NCI-H128 (cell line): Measurements from ENCODE around the gene NEURL4.
A peak's percentile ranks its signal among the peaks of the same experiment; 100 is the strongest.
"Not testable (repeated sequence)": the region's sequence is repeated elsewhere in the genome, so short reads cannot be mapped to it uniquely, and the experiment has no call there.

Experiments used
- DNase-seq: peaks from one replicate; lab custom pipeline; 2025; ENCODE audit not compliant: unreplicated experiment; lab: John Stamatoyannopoulos, UW

Gene NEURL4

GRCh38 chr17:7347630-7348477 lies 18.7 kb upstream of the NEURL4 start:
- DNase-seq = no peak

GRCh38 chr17:7346761-7347614 lies 17.9 kb upstream of the NEURL4 start:
- DNase-seq = no peak

- no peak for DNase-seq
These were observed 14.1 kb upstream of the NEURL4 start for GRCh38 chr17:7343250-7343649.

DNA sequence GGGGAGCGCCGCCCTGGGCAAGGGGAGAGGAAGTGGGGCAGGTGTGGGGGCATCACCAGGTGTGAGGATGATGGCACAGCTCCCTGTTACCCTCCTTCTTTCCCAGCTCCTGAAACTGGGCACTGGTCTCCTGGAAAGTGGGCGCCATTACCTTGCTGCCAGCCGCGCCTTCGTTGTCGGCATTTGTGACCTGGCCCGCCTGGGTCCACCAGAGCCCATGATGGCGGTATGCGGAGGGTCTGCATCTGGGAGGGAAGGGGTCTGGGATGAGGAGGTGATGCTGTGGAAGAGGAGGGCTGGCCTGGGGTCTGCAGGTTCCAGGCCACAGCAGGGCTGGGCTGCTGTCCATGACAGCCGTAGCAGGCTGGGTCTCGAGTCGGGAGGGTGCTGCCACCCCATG lies 12.7 kb upstream of the NEURL4 start:
- DNase-seq = no peak

- DNase-seq = no peak
These were observed 11.0 kb upstream of the NEURL4 start for GRCh38 chr17:7340179-7340578.

- not testable (repeated sequence) for DNase-seq
These were observed 8.5 kb upstream of the NEURL4 start for GRCh38 chr17:7337600-7337999.

DNA sequence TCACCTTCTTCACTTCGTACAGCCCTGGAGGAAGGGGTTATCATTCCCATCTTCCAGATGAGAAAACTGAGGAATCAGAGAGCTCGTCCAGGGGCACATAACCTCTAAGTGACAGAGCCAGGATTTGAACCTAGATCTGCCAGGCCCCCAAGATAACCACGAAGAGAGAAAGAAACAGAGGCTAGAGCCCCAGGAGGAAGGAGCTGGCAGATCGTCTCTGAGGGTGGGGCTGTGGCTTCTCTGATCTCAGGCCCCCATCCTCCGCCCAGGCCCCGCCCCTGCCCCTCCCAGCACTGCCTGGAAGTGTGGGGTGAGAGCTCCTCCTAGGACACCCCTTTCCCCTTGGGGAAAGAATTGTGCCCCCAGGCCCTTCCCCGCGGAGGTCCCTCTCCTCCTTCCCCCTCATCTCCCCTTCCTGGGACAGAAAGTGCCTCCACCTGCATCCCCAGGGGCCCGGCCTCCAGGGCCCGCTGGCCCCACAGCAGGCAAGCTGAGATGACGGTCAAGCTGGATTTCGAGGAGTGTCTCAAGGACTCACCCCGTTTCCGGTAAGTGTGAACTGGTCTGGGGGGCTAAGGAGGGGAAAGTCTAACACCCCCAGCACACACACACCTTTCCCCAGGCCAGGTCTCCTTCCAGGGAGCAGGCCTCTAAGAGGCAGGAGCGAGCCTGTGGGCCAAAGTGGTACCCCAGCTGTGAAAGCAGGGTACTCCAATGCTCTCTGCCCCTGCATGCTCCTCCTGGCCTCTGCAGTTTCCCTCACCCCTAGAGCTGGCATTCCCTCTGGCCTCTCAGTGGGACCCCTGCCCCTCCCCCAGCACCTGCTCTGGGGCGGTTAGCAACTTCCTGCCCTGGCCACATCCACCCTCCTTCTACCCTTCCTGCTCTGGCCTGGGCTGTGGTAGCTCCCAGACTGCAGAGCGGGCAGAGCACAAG lies 7.4 kb upstream of the NEURL4 start, which contains the start of gene ACAP1:
TSS of gene ACAP1 (plus strand) at position 290 of the 936 bp plus-strand sequence. CDS start at position 496, 206 bp downstream.
- DNase-seq = no peak

DNA sequence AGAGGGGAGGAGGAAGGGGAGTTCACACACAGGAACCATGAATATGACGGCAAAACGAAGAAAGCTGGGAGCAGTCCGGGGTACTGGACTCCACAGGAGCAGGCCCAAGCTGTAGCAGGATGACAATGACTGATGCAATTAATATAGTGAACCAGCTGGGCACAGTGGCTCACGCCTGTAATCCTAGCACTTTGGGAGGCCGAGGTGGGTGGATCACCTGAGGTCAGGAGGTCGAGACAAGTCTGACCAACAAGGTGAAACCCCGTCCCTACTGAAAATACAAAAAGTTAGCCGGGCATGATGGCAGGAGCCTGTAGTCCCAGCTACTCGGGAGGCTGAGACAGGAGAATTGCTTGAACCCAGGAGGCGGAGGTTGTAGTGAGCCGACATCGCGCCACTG lies 6.6 kb upstream of the NEURL4 start:
- DNase-seq = not testable (repeated sequence)

DNA sequence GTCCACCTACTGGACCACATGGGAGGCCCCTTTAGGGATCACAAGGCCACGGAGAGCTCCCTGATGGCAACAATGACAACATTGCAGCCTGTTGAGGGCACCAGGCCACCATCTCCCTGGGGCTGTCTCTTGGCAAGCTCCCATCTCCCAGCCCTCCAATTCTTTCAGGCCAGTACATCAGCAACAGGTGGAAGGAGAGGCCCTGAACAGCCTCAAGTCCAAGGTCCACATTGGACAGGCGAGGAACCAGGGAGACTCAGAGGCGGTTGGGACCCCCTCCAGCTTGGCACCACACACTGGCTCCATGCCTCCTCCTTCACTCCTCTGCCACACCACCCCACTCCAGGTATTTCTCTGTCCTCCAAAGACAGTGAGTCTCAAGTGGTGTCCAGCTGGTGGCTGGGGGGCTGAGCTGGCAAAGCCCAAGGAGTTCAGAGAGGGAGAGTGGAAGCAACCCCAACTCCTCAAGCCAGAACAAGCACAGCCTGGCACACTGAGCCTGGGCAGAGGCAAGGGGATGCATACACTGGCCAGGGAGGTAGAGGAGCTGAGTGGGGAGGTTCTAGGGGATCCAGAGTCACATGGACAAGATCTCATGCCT lies 5.9 kb upstream of the NEURL4 start:
- no peak for DNase-seq

DNA sequence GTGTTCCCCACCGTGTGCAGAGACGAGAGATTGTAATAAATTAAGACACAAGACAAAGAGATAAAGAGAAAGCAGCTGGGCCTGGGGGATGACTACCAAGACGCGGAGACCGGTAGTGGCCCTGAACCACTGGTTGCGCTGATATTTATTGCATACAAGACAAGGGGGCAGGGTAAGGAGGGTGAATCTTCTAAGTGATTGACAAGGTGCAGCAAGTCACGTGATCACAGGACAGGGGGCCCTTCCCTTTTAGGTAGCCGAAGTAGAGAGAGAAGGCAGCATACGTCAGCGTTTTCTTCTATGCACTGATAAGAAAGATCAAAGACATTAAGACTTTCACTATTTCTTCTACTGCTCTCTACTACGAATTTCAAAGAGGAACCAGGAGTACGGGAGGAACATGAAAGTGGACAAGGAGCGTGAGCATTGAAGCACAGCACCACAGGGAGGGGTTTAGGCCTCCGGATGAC lies 3.5 kb upstream of the NEURL4 start:
- DNase-seq = not testable (repeated sequence)

DNA sequence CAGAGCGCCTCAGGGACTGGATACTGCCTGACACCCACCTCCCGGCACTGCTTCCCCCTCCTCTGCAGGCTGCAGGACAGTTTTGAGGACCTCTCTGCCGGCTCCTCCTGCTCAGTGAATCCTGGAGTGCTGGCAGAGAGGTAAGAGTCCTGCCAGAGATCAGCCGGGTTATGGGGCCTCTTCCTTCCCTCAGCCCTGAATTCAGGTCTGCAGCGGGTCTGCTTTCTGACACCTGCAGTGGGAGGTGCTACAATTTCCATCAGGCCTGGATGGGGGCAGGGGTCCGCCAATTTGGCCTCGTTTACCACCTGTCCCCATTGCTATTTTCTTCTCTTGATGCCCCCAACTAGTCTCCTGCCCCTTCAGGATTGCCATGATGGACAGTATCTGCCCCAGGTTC lies 3.0 kb upstream of the NEURL4 start:
- DNase-seq = no peak

DNA sequence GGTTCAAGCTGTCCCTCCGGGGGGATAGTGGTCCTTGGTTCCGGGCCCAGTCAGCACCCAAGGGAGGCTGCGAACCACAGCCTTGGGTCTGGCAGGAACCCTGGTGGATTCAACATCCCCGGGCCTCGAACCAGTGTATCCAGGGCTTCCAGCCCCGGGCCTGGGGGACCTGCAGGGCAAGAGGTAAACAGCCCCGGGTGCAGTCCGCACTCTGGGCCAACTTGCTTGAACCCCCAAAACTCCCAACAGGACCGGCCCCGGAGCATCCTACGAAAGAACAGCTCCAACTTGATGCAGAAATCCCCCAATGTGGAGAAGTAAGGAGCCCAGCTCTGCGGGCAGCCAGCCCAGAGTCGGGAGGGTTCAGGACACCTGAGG lies 1.5 kb upstream of the NEURL4 start:
- no peak for DNase-seq

DNA sequence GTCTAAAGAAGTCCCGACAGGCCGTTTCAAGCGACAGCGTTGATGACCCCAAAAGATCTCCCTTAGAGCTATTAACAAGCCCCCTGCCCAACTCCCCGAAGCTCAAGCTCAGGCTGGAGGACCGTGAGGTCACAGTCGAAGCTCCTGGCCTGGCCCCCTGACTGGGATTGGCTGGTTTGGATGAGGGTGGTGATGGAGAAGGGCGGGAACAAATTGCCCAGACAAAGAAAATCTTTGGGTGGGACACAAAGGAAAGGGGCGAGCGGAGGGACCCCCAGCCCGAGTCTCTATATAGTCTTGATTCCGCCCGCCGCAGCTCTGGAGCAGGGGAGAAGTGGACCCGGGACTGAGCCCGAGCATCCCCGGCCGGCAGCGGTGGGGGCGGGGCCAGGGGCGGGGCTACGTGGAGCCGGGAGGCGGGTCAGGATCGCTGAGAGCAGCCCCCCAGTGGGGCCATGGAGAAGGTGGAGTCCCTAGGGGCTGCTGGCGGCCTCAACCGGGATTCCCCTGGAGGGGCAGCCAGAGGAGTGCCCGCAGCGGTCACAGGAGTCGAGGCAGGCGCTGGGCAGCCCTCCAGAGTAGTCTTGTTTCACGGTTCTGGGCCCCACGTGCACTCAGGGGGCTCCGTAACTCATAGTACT lies 982 bp upstream of the NEURL4 start:
- DNase-seq = no peak

GRCh38 chr17:7329374-7329996 lies 350 bp upstream of the NEURL4 start:
- peak; percentile 94 for DNase-seq

DNA sequence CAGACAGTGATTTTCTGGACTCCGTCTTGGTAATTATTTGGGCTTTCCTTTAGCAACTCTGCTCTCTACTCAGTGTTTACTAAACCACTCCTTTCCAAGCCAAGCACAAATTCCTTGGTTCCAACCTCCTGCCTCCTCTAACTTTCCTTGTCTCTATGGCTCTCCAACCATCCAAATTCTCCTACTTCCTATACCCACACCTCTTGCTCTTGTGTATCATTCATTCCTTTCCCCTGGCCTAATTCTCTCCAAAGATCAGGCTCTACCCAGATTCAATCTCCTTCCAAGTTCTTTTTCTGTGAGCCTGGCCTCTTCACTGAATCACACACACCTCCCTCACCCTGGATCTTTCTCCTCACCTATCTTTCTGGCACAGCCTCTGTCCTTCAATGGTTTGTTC lies 1.1 kb downstream of the NEURL4 start:
- no peak for DNase-seq

GRCh38 chr17:7327501-7327900 lies 1.6 kb downstream of the NEURL4 start:
- DNase-seq = no peak

GRCh38 chr17:7327056-7327455 lies 2.1 kb downstream of the NEURL4 start:
- DNase-seq = no peak

GRCh38 chr17:7326186-7326585 lies 2.9 kb downstream of the NEURL4 start:
- no peak for DNase-seq

DNA sequence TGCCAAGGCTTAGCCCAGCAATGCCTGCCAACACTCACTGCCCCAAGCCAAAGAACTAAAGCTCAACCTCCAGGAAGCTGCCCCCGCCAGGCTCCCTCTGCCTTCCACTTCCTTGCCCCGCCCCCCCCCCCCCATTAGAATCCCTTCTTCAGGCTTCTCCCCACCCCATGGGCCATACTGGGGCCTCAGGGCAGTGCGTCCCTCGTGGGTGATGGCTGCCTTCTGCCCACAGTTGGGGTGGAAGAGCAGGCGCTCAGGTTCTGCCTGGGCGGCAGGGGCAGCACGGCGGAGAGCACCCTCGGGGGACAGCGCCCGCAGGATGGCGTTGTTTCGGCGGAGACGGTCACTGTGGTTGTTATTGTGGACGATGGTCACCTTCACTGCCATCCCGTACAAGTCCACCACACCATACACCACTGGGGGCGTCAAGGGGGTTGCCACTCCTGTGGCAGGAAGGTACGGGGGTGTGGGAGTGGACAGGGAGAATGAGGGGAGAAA lies 4.1 kb downstream of the NEURL4 start:
- no peak for DNase-seq
